Brain microvascular endothelial cell (primary cell): ENCODE data around the gene HOATZ.
A peak's percentile ranks its signal among the peaks of the same experiment; 100 is the strongest.

Source experiments
- DNase-seq: peaks from one replicate; pipeline ENCODE4 v3.0.0-alpha.2; 2020
- H3K27ac ChIP-seq: fragments of 250-450 bp; sonication (Bioruptor Pico); 2 replicates; pipeline ENCODE4 v1.5.1; 2020; ENCODE audit warnings: mild to moderate bottlenecking, moderate library complexity
- H3K27me3 ChIP-seq: fragments of 250-450 bp; sonication (Bioruptor Pico); replicated peaks from 2 replicates; pipeline ENCODE4 v1.5.1; 2020; ENCODE audit warnings: mild to moderate bottlenecking
- H3K36me3 ChIP-seq: fragments of 250-450 bp; sonication (Bioruptor Pico); replicated peaks from 2 replicates; pipeline ENCODE4 v1.5.1; 2020; ENCODE audit warnings: mild to moderate bottlenecking
- H3K4me3 ChIP-seq: 2 replicates; pipeline ENCODE4 v1.5.1; 2011; ENCODE audit warnings: low read depth, mild to moderate bottlenecking, control low read depth, low read length, moderate library complexity
- CTCF ChIP-seq: IDR thresholded peaks from 2 replicates; pipeline ENCODE4 v1.5.1; 2011; ENCODE audit warnings: low read depth, mild to moderate bottlenecking, moderate library complexity, low read length, control low read depth, inconsistent platforms; ENCODE audit errors: missing control alignments
- in situ Hi-C: cut with HindIII; loops from 2 replicates; pipeline ENCODE4 v1.10.0; 2017; ENCODE audit warnings: low sequenced_read_pairs, low pct_ligation_motif_present

The HOATZ gene

GRCh38 chr11:111514216-111515031, at the start of gene HOATZ:
Gene HOATZ (plus strand): TSS chr11:111514778. CDS start chr11:111514785, 7 bp downstream.
- DNase-seq = no peak
- Histone ChIP-seq H3K27me3 (no peaks in the 10 kb centered on the region), H3K36me3 (no peaks in the 10 kb centered on the region), H3K4me3 (peak within 1 kb of the TSS; percentile 54), H3K27ac (no peak within 1 kb of the TSS)
- peak; percentile 53 for TF ChIP-seq CTCF
- in situ Hi-C loops = no loop called here

GRCh38 chr11:111465400-111465799, 49.2 kb upstream of the HOATZ start:
- Histone ChIP-seq H3K27me3 (no peaks in the 10 kb centered on the region), H3K27ac (no peak overlapping the region), H3K36me3 (no peaks in the 10 kb centered on the region), H3K4me3 (no peak overlapping the region)
- TF ChIP-seq CTCF = no peak
- peak; percentile 14 for DNase-seq
- in situ Hi-C loops = no loop called here

- Histone ChIP-seq H3K27me3 (no peaks in the 10 kb centered on the region), H3K36me3 (no peaks in the 10 kb centered on the region), H3K4me3 (no peak overlapping the region), H3K27ac (no peak overlapping the region)
- in situ Hi-C loops = no loop called here
- no peak for TF ChIP-seq CTCF
- no peak for DNase-seq
These were observed 48.0 kb upstream of the HOATZ start for GRCh38 chr11:111466615-111467014.

GRCh38 chr11:111469200-111469599, 45.4 kb upstream of the HOATZ start:
- TF ChIP-seq CTCF = no peak
- Histone ChIP-seq H3K36me3 (no peaks in the 10 kb centered on the region), H3K27ac (no peak overlapping the region), H3K27me3 (no peaks in the 10 kb centered on the region), H3K4me3 (no peak overlapping the region)
- in situ Hi-C loops = no loop called here
- peak; percentile 39 for DNase-seq

- Histone ChIP-seq H3K27me3 (no peaks in the 10 kb centered on the region), H3K36me3 (no peaks in the 10 kb centered on the region), H3K27ac (no peak overlapping the region), H3K4me3 (no peak overlapping the region)
- no peak for TF ChIP-seq CTCF
- no peak for DNase-seq
- in situ Hi-C loops = no loop called here
These were observed 42.4 kb upstream of the HOATZ start for GRCh38 chr11:111472228-111472627.

GRCh38 chr11:111474432-111474831, 40.1 kb upstream of the HOATZ start:
- H3K36me3 ChIP-seq = no peaks in the 10 kb centered on the region
- in situ Hi-C loops = no loop called here
- no peak for TF ChIP-seq CTCF
- no peak overlapping the region for H3K4me3 ChIP-seq
- H3K27me3 ChIP-seq = no peaks in the 10 kb centered on the region
- DNase-seq = no peak
- H3K27ac ChIP-seq = no peak overlapping the region
